T-helper 2 cell treated with Interferon-gamma antibody and Interleukin-4, amounts not matched to agents 5 μg/mL and 100 μg/mL, for 36 hours (primary cell): ENCODE measurements around the gene CALHM5.

Source experiments
- DNase-seq: peaks from one replicate; pipeline ENCODE4 v3.0.0; 2021; ENCODE audit warnings: low spot score
- H3K27ac Mint-ChIP-seq: one replicate; pipeline ENCODE4 v1.8.0; 2021; ENCODE audit warnings: mild to moderate bottlenecking, mixed read lengths
- H3K27me3 Mint-ChIP-seq: one replicate; pipeline ENCODE4 v1.8.0; 2021; ENCODE audit warnings: low read depth, mixed read lengths
- H3K36me3 Mint-ChIP-seq: one replicate; pipeline ENCODE4 v1.8.0; 2021; ENCODE audit warnings: low read depth, mixed read lengths
- H3K4me1 Mint-ChIP-seq: one replicate; pipeline ENCODE4 v1.8.0; 2021; ENCODE audit warnings: low read depth, mixed read lengths
- H3K4me3 Mint-ChIP-seq: one replicate; pipeline ENCODE4 v1.8.0; 2022; ENCODE audit warnings: mild to moderate bottlenecking, moderate library complexity, mixed read lengths
- H3K9me3 Mint-ChIP-seq: one replicate; pipeline ENCODE4 v1.8.0; 2021; ENCODE audit warnings: mixed read lengths

Gene CALHM5

DNA sequence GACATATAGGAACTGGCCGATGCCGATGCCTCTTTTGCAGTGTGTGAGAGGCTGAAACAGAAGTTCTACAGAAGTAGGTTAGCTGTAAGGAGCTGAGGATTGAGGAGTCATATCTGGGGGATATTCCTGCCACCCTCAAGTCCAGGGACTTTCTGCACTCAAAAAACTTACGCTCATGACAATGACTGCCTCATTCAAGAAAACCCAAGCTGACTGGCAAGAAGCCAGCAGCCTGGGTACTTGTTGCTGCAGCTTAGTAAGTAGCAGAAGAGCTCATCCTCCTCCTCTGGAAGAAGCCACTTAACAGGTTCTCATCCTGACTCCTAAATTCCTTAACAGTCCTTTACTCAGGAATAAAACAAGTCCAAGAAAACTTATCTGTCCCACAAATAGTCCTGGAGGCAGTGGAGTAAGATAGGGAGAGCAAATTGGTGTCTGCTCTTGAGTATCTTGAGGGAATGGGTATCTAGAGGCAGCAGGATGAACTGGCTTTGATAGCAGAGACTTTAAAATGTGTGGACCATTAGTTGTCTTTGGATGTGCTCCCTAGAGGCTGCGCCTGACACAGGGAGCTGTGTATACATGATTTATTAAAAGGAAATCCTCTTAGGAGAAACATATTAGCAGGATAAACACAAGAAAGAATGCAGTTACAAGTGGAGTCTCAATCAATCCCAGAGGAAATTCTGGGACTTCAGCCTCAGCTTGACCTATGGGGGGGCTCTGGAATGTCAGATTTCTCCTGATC, 7.4 kb downstream of the CALHM5 start:
- Mint-ChIP-seq H3K27me3 (peaks cover 23% of the 10 kb centered on the region), H3K4me3 (no peak overlapping the region), H3K9me3 (no peaks in the 10 kb centered on the region), H3K27ac (no peak overlapping the region), H3K4me1 (no peaks in the 10 kb centered on the region), H3K36me3 (no peaks in the 10 kb centered on the region)
- no peak for DNase-seq

DNA sequence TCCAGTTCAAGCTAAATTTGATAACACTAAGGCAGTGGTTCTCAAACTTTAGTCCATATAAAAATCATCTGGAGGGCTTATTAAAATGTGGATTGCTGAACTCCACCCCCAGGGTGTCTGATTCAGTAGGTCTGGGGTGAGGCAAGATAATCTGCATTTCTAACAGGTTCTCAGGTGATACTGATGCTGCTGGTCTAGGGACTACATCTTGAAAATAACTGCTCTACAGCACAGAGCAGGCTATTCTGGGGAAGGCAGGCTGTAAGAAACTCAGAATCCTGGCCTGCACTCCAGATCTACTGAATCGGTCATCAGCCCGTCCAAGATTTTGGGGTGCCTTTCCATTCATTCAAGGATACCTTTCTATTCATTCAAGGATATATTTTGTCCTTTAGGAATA, 11.5 kb downstream of the CALHM5 start:
- Mint-ChIP-seq H3K27me3 (peaks cover 37% of the 10 kb centered on the region), H3K9me3 (no peaks in the 10 kb centered on the region), H3K27ac (no peak overlapping the region), H3K4me3 (no peak overlapping the region), H3K4me1 (no peaks in the 10 kb centered on the region), H3K36me3 (no peaks in the 10 kb centered on the region)
- DNase-seq: no peak

DNA sequence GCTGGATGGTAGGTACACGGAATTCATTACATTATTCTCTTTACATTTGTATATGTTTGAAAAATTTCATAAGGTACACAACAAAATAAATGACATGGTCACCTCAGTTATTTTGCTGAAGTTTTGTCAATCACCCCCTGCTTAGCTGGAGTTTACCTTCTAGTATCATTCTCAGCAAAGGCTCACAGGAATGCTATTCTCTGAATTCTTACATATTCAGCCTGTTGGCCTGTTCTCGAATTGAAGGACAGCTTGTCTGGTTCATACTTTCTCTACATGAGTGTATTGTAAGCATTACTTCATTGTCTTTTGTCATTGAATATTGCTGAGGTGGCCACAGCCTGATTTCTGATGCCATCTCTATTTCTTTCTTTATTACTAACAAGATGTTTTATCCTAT, 12.8 kb downstream of the CALHM5 start:
- Mint-ChIP-seq H3K9me3 (no peaks in the 10 kb centered on the region), H3K4me3 (no peak overlapping the region), H3K27me3 (peaks cover 35% of the 10 kb centered on the region), H3K36me3 (no peaks in the 10 kb centered on the region), H3K27ac (no peak overlapping the region), H3K4me1 (no peaks in the 10 kb centered on the region)
- DNase-seq: no peak

DNA sequence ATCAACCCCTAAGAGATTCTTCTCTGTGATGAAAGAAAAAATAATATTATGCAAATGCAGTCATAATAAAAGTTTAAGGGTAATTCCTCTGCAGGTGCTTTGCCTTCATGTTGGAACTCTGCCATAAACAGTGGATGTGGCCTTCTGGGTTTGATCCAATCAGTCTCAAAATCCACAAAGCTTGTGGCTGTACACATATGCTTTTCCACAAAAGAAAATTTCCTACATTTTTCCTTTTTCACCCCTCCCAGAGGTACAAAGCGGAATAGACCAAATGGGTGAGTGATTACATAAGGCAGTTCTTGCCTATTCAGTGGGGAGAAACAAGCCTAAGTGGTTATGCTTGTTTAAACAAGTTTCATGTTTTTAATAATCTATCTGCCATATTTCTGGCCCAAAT, 16.7 kb downstream of the CALHM5 start:
- Mint-ChIP-seq H3K9me3 (no peaks in the 10 kb centered on the region), H3K36me3 (no peaks in the 10 kb centered on the region), H3K4me1 (no peaks in the 10 kb centered on the region), H3K4me3 (no peak overlapping the region), H3K27ac (no peak overlapping the region), H3K27me3 (peaks cover 60% of the 10 kb centered on the region)
- no peak for DNase-seq

DNA sequence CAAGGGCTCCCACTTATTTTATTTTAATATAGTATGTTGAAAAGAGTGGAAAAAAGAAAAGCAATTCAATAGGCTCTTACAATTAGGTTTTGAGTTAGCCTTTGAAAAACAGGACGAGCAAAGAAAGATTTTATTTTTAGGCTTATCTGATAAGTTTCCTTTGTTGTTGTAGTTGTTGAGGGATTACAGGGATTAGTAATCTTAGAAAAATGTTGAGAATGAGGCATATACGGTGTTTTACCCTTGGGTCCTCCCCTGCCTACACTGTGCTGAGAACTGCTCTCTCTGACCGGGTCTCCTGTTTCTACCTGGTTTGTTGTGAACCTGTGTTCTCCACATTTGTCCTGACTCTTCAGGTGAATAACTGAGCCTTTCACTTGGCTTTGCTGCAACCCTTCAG, 17.3 kb downstream of the CALHM5 start:
- Mint-ChIP-seq H3K9me3 (no peaks in the 10 kb centered on the region), H3K27ac (no peak overlapping the region), H3K4me1 (no peaks in the 10 kb centered on the region), H3K4me3 (no peak overlapping the region), H3K27me3 (peaks cover 63% of the 10 kb centered on the region), H3K36me3 (no peaks in the 10 kb centered on the region)
- DNase-seq: no peak

DNA sequence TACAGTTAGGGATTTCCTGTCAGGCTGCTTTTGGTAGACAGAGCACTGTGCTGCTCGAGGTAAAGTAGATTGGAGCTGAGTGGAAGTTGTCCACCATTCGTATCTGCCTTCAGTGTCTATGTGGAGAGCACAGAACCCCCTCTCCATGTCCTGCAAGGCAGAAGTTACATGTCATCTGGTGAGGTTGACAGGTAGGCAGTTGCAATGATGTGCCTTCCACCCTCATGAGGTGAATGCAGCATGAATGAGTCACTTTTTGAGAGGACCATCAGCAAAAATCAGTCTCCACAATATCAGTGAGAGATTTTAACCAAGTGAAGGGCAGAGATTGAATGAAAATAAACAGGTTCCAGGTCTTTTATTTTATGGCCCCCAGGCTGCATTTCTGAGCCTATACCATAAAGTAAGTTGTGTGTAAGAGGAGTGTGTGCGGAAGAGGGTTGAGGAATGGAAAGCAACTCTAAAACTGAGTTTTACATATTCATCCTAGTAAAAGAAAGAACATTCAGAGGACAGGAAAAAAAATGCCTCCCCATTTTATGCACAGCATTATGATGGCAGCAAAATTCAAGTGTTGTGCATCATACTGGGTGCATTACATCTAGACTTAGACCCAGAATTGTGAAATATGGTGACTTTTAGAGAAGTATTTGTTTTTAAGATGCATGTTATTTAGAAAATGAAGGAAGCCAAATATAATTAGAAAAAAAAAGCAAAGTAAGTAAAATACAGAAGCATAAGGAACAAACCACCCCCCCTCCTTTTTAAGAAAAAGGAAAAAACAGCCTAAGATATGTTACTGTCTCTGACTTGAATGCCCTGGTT, 18.2 kb downstream of the CALHM5 start:
- Mint-ChIP-seq H3K4me1 (no peaks in the 10 kb centered on the region), H3K9me3 (no peaks in the 10 kb centered on the region), H3K27me3 (peaks cover 65% of the 10 kb centered on the region), H3K36me3 (no peaks in the 10 kb centered on the region), H3K4me3 (no peak overlapping the region), H3K27ac (no peak overlapping the region)
- no peak for DNase-seq

DNA sequence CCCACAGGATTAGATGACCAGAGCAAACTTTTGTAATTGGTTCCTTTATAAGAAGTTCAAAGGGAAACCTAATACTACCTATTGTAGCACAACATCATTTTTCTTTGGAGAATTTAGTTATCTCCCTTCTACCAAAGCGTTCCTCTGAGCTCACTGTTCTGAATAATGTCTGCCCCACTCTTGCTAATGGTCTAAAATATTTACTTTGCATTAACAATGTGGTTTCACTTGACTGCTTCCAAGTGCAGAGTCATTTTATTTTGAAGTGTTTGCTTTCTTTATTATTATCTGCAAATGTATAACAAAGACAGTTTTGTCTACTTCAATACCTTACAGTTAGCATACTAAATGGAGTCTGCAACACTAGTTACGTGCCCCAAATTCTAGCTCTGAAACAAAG, 19.0 kb downstream of the CALHM5 start:
- no peak for DNase-seq
- Mint-ChIP-seq H3K4me3 (no peak overlapping the region), H3K27me3 (peaks cover 61% of the 10 kb centered on the region), H3K36me3 (no peaks in the 10 kb centered on the region), H3K4me1 (no peaks in the 10 kb centered on the region), H3K27ac (no peak overlapping the region), H3K9me3 (no peaks in the 10 kb centered on the region)

DNA sequence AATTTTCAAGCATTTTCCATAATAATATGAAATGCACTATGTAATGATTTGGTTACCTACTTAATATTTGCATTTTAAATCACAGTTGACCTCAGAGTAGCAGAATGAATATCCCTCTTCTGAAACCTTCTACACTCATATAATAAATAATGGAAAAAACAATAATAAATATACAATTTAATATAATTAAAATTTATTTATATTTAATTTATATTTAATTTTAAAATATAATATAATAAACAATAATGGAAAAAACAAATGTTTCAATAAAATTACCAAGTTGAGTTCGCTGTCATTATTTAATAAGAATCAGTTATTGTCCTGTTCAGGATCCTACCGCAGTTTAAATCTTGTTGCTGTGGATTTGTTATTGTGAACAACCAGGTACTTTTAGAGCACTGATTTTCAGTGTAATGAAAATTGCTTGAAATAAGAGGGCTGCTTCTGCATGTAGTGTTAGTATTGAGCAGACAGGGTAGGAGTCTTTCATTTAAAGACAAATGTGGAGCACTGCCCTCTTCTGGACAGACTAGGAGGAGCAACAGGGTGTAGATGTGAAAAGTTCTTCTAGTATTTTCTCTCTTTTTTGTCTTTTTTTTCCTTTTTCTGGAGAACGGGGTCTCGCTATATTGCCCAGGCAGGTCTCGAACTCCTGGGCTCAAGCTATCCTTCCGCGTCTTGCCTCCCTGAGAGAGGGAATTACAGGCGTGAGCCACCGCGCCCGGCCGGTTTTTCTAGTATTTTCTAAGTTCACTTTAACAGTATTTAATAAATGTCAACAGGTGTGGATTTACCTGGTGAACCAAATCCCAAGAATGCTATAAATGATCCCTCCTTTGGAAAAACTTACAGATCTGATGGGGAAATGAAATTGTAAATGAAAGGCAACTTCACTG, 20.5 kb downstream of the CALHM5 start:
- peak; percentile 18 for DNase-seq
- H3K27ac Mint-ChIP-seq: no peak overlapping the region

DNA sequence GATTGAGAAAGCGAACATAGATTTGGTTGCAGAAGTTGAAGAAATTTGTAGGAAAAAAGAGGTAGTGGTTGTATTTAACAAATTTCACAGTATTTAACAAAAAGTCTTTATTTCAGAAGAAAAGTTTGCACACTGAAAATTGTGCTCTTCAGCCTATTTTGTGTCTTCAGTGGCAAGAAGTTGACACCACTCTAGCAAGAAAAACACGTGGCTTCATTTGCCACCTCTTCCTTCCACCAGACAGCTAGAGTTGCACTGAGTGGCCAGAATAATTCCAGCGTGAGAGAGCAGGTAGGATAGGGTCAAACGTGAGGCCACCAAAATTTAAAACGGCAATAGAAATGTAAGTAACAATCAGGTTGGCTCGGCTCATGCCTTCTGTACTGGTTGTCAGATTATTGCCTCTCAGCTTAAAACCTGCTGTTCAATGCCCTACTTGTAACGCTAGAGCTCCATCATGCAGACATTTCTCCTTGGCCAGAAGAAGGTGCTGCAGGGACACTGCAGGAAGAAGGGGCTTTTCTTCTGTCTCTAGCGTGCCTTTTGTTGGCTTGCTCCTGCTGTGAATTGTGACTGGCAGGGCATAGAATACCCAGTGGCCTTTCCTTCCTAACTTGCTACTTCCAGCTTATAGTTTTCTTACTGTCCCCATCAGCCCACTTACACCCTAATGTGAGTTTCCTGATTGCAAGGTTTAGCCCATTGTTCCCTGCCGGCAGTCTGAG, 22.0 kb downstream of the CALHM5 start:
- H3K9me3 Mint-ChIP-seq: no peaks in the 10 kb centered on the region
- H3K4me3 Mint-ChIP-seq: no peak overlapping the region
- no peak overlapping the region for H3K27ac Mint-ChIP-seq
- no peaks in the 10 kb centered on the region for H3K4me1 Mint-ChIP-seq
- no peak for DNase-seq
- H3K36me3 Mint-ChIP-seq: no peaks in the 10 kb centered on the region
- H3K27me3 Mint-ChIP-seq: peaks cover 46% of the 10 kb centered on the region

More for the DNA sequence above, 20.5 kb downstream of the CALHM5 start:
- H3K36me3 Mint-ChIP-seq: no peaks in the 10 kb centered on the region
- H3K4me1 Mint-ChIP-seq: no peaks in the 10 kb centered on the region
- peaks cover 50% of the 10 kb centered on the region for H3K27me3 Mint-ChIP-seq
- no peaks in the 10 kb centered on the region for H3K9me3 Mint-ChIP-seq
- H3K4me3 Mint-ChIP-seq: no peak overlapping the region

DNA sequence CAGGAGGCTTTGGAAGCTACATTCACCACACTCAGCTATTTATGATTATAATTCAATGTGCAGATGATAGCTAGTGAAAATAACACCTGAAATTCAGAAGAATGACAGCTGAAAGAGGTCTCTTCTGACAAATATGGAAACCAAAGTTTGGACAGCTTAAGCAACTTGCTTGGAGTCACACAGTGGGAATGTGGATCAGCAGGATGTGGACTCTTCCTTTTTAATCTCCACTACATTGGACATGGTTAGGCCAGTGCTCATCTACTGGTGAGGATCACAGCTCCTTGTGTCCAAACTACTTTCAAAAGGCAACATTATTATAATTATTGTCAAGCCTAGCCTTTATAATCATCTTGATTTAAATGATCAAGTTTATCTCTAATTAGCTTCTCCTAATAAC, 23.7 kb downstream of the CALHM5 start:
- Mint-ChIP-seq H3K27ac (no peak overlapping the region), H3K9me3 (no peaks in the 10 kb centered on the region), H3K27me3 (peaks cover 41% of the 10 kb centered on the region), H3K4me3 (no peak overlapping the region), H3K4me1 (no peaks in the 10 kb centered on the region), H3K36me3 (no peaks in the 10 kb centered on the region)
- no peak for DNase-seq

DNA sequence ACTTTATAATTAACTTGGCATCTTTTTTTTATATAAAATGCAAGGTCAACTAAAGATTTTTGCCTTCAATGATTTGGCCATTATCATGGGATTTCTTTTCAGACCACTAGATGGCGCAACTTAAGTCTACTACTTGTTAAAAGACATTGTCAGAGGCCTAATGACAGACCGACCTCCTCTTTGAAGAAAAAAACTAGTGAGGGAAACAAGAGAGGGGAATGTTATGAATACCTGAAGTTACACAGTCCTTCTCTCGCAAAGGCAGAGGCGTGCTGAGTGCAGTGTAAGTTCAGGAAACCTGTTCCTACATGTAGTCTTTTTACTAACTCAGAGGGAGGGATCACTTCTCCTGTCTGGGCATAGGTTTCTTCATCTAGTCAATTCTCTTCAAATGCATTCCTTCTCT, 24.8 kb downstream of the CALHM5 start:
- H3K9me3 Mint-ChIP-seq: no peaks in the 10 kb centered on the region
- H3K4me1 Mint-ChIP-seq: no peaks in the 10 kb centered on the region
- no peaks in the 10 kb centered on the region for H3K36me3 Mint-ChIP-seq
- H3K27me3 Mint-ChIP-seq: peaks cover 36% of the 10 kb centered on the region
- H3K4me3 Mint-ChIP-seq: no peak overlapping the region
- no peak overlapping the region for H3K27ac Mint-ChIP-seq
- no peak for DNase-seq

DNA sequence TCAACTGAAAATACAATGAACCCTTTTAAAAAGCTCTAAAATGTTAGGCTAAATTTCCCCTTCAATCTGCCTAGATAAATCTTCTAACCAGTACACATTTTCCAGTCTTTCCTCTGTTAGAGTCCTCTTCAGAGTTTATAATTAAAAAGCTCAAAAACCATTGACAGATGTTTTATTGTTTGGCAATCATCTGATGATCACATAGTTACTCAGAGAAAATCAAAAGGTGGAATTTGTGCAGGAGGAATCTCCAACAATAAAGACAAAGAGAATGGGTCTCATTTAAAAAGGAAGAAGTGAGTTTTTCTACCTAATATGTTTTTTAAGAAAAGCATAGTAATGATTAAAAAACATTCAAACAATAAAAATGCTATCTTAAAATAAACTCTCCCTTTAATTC, 31.0 kb downstream of the CALHM5 start:
- Mint-ChIP-seq H3K36me3 (no peaks in the 10 kb centered on the region), H3K9me3 (no peaks in the 10 kb centered on the region), H3K4me3 (no peak overlapping the region), H3K27me3 (peaks cover 44% of the 10 kb centered on the region), H3K4me1 (no peaks in the 10 kb centered on the region), H3K27ac (no peak overlapping the region)
- no peak for DNase-seq

DNA sequence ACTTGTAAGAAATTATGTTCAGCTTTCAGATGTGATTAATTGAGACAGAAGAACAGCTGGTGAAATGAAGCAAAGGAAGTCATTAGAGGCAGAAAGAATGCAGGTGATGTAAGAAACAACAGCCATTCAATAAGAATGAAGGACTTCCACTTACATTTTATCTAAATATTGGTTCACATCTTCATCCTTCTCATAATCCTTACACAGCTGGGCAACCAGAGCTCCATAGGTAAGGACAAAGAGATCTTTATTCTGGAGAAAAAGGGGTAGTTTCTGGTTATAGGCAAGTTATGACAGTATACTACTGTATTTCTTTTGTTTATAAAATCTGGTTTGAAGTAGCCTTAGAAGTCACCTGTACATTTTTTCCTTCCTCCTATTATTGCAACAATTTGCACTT, 31.7 kb downstream of the CALHM5 start:
- H3K4me1 Mint-ChIP-seq: no peaks in the 10 kb centered on the region
- no peak overlapping the region for H3K4me3 Mint-ChIP-seq
- no peak for DNase-seq
- H3K27ac Mint-ChIP-seq: no peak overlapping the region
- H3K36me3 Mint-ChIP-seq: no peaks in the 10 kb centered on the region
- peaks cover 44% of the 10 kb centered on the region for H3K27me3 Mint-ChIP-seq
- H3K9me3 Mint-ChIP-seq: no peaks in the 10 kb centered on the region
